ENCODE data around the gene SPTAN1. TPM values are rescaled to one million over a fixed set of nuclear protein-coding genes. Genes with fewer than 3 reads are reported as not detected.
"Not testable (repeated sequence)": the region's sequence is repeated elsewhere in the genome, so short reads cannot be mapped to it uniquely, and the experiment has no call there.

The SPTAN1 gene
- total RNA-seq (109 TPM), polyA plus RNA-seq (136 TPM)
- long read RNA-seq, donor 1, partial matches to known transcripts: 0 of 3 reads
- long read RNA-seq, donor 1, other reads (novel, unspliced or antisense): 0 of 3 reads
- long read RNA-seq, donor 2: 0 reads
- long read RNA-seq, donor 3, full-length matches to known transcripts: 7 of 17 reads
- long read RNA-seq, donor 3, partial matches to known transcripts: 10 of 17 reads
- long read RNA-seq, donor 3, other reads (novel, unspliced or antisense): 0 of 17 reads
- long read RNA-seq, donor 4, full-length matches to known transcripts: 6 of 11 reads
- long read RNA-seq, donor 4, partial matches to known transcripts: 5 of 11 reads
- long read RNA-seq, donor 4, other reads (novel, unspliced or antisense): 0 of 11 reads
- long read RNA-seq, donor 5, full-length matches to known transcripts: 23 of 31 reads
- long read RNA-seq, donor 5, partial matches to known transcripts: 8 of 31 reads
- long read RNA-seq, donor 5, other reads (novel, unspliced or antisense): 0 of 31 reads
- long read RNA-seq, donor 6, transcript SPTAN1-221 (5 exons, 1,503 nt): major isoform, 5 of 30 reads
- long read RNA-seq, donor 6, partial matches to known transcripts: 16 of 30 reads
- long read RNA-seq, donor 6, other reads (novel, unspliced or antisense): 0 of 30 reads
- long read RNA-seq, donor 7, transcript SPTAN1-211 (6 exons, 1,713 nt): major isoform, 6 of 20 reads
- long read RNA-seq, donor 7, partial matches to known transcripts: 12 of 20 reads
- long read RNA-seq, donor 7, other reads (novel, unspliced or antisense): 0 of 20 reads
- long read RNA-seq, donor 8, partial matches to known transcripts: 0 of 3 reads
- long read RNA-seq, donor 8, other reads (novel, unspliced or antisense): 0 of 3 reads
- long read RNA-seq, donor 9, partial matches to known transcripts: 7 of 12 reads
- long read RNA-seq, donor 9, other reads (novel, unspliced or antisense): 0 of 12 reads
- long read RNA-seq, donor 10, full-length matches to known transcripts: 5 of 43 reads
- long read RNA-seq, donor 10, partial matches to known transcripts: 23 of 43 reads
- long read RNA-seq, donor 10, other reads (novel, unspliced or antisense): 15 of 43 reads

DNA sequence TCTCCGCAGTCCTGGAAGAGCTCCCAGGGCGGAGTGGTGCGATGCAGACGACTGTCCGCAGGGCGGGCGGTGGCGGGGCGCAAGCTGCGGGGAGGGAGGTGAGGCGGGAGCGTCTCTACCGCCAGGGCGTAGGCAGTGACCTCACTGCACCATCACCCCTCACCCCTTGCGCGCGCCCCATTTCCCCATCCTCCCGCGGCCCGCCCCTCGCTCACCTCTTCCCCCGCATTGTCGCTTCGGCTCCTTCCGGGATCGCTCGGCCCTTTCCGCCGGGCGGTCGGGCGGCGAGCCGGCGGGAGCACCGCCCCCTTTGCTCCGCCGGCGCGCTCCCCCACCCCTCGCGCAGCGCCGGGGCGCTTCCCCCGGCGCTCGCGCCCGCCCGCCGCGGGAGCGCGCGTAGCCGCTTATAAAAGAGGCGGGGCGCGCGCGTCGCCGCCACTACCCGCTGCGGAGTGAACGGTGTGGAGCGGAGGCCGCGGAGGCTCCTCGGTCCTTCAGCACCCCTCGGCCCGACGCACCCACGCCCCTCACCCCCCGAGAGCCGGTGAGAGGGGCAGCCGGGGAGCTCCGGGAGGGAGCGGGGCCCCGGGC, at the start of gene SPTAN1:
Gene SPTAN1, plus strand, starts transcription at position 435 of the 591 bp plus-strand sequence. CDS start 14,154 bp downstream, outside the sequence.
- Histone ChIP-seq H3K9me3 (ENCODE audit: control insufficient read depth in 2 of 2, insufficient read depth in 1 of 2, low read length in 1 of 2) (no peaks in the 10 kb centered on the region), H3K4me3 (ENCODE audit: low read length in 2 of 2) (peak within 1 kb of the TSS; percentile 74 to 84), H3K4me1 (ENCODE audit: control insufficient read depth in 2 of 2, insufficient read depth in 2 of 2, low read length in 2 of 2) (peaks cover 13 to 38% of the 10 kb centered on the region in 2 donors), H3K36me3 (ENCODE audit: control insufficient read depth in 2 of 2, insufficient read depth in 2 of 2, low read length in 1 of 2) (no peaks in the 10 kb centered on the region), H3K27ac (ENCODE audit: low read depth in 1 of 2, low read length in 1 of 2) (peak within 1 kb of the TSS; percentile 85 to 93), H3K27me3 (ENCODE audit: control insufficient read depth in 2 of 2, insufficient read depth in 1 of 2, low read length in 1 of 2) (no peaks in the 10 kb centered on the region)
- under 1% methylated on average over 81 of the region's 81 CpGs for WGBS
- peak; percentile 78 to 96 (median 91) for DNase-seq (ENCODE audit: low read depth in 6 of 9, low spot score in 9 of 9)

DNA sequence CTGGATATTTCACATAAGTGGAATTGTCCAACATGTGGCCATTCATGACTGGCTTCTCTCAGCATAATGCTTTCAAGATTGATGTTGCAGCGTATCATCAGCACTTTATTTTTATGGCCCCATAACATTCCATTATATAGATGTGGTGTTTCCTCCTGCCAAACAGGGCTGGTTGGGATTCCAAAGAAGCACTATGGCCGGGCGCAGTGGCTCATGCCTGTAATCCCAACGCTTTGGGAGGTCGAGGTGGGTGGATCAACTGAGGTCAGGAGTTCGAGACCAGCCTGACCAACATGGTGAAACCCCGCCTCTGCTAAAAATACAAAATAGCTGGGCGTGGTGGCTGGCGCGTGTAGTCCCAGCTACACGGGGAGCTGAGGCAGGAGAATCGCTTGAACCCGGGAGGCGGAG, 49.0 kb upstream of the SPTAN1 start:
- peaks cover 11 to 12% of the 10 kb centered on the region in 2 donors for H3K4me1 ChIP-seq (ENCODE audit: control insufficient read depth in 2 of 2, insufficient read depth in 2 of 2, low read length in 2 of 2)
- H3K9me3 ChIP-seq (ENCODE audit: control insufficient read depth in 2 of 2, insufficient read depth in 1 of 2, low read length in 1 of 2); DNase-seq (ENCODE audit: low read depth in 6 of 9, low spot score in 9 of 9); H3K4me3 ChIP-seq (ENCODE audit: low read length in 2 of 2); H3K27me3 ChIP-seq (ENCODE audit: control insufficient read depth in 2 of 2, insufficient read depth in 1 of 2, low read length in 1 of 2); H3K27ac ChIP-seq (ENCODE audit: low read depth in 1 of 2, low read length in 1 of 2): not testable (repeated sequence)
- WGBS: 87% methylated on average over 14 of the region's 14 CpGs
- peaks cover 31 to 37% of the 10 kb centered on the region in 2 donors for H3K36me3 ChIP-seq (ENCODE audit: control insufficient read depth in 2 of 2, insufficient read depth in 2 of 2, low read length in 1 of 2)

DNA sequence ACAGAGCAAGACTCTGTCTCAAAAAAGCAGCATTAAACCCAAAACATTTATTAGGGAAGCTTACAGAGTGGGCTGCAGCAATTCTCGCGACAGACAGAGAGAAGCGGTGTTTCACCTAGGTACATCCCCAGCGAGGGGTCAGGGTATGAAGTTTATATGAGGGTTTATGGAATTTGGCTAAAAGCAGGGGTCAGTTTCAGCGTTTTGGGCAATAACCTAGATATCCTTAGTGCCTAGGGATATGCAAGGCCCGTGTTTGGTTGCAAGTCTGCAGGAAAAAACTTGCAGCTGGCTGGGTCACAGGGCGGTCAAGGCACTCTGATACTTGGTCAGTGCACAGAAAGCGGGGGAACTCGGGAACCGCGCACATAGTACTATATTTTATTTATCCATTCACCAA, 48.5 kb upstream of the SPTAN1 start:
- WGBS: 49% methylated on average over 11 of the region's 11 CpGs
- peaks cover 11 to 12% of the 10 kb centered on the region in 2 donors for H3K4me1 ChIP-seq (ENCODE audit: control insufficient read depth in 2 of 2, insufficient read depth in 2 of 2, low read length in 2 of 2)
- H3K27me3 ChIP-seq (ENCODE audit: control insufficient read depth in 2 of 2, insufficient read depth in 1 of 2, low read length in 1 of 2): no peaks in the 10 kb centered on the region
- H3K4me3 ChIP-seq (ENCODE audit: low read length in 2 of 2): peak overlapping the region; percentile 66 to 98
- peak overlapping the region in 1 of 2 donors; percentile 85 for H3K27ac ChIP-seq (ENCODE audit: low read depth in 1 of 2, low read length in 1 of 2)
- H3K9me3 ChIP-seq (ENCODE audit: control insufficient read depth in 2 of 2, insufficient read depth in 1 of 2, low read length in 1 of 2): no peaks in the 10 kb centered on the region
- peaks cover 29 to 35% of the 10 kb centered on the region in 2 donors for H3K36me3 ChIP-seq (ENCODE audit: control insufficient read depth in 2 of 2, insufficient read depth in 2 of 2, low read length in 1 of 2)
- DNase-seq (ENCODE audit: low read depth in 6 of 9, low spot score in 9 of 9): no peak

DNA sequence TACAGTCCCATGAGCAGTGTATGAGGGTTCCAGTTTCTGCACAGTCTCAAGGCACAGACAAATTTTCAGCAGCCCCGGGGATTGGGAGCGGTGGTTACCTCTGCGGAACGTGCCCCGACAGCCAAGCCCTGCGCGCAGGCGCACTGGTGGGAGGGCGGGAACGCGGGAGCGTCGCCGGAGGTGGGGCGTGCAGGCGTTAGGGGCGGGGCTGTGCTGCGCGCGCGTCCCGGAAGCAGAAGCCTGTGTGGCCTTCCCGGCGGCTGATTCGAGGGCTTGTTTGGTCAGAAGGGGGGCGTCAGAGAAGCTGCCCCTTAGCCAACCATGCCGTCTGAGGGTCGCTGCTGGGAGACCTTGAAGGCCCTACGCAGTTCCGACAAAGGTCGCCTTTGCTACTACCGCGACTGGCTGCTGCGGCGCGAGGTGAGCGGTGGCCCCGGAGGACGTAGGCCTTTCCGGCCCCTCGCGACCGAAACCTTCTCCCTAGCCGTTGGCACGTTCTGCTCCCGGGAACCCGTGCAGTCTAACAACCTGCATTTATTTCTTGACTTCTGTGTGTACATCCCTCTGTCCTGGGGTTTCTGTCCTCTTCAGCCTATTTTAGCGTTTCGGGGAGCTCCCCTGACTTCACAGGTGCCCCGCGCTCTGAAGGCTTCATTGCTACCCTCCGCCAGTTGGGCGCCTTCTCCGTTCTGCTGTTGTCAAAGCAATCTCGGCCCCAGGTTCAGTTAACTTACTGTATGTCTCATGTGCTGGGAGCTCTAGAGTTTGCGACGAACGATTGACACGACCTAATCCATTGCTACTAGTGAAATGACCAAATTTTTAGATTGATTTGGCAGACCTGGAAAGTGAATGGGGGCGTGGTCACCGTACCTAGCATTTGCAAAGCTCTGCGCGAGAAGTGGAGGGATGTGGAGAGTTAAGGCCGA, 47.6 kb upstream of the SPTAN1 start, which contains the start of gene GLE1:
Gene GLE1, plus strand, starts transcription at position 235 of the 929 bp plus-strand sequence. Its CDS starts 87 bp downstream, at position 322.
- WGBS: under 1% methylated on average over 64 of the region's 64 CpGs
- Histone ChIP-seq H3K27me3 (ENCODE audit: control insufficient read depth in 2 of 2, insufficient read depth in 1 of 2, low read length in 1 of 2) (no peaks in the 10 kb centered on the region), H3K36me3 (ENCODE audit: control insufficient read depth in 2 of 2, insufficient read depth in 2 of 2, low read length in 1 of 2) (peaks cover 26 to 35% of the 10 kb centered on the region in 2 donors), H3K4me1 (ENCODE audit: control insufficient read depth in 2 of 2, insufficient read depth in 2 of 2, low read length in 2 of 2) (peaks cover 11 to 12% of the 10 kb centered on the region in 2 donors), H3K4me3 (ENCODE audit: low read length in 2 of 2) (peak within 1 kb of the TSS; percentile 66 to 98), H3K9me3 (ENCODE audit: control insufficient read depth in 2 of 2, insufficient read depth in 1 of 2, low read length in 1 of 2) (no peaks in the 10 kb centered on the region), H3K27ac (ENCODE audit: low read depth in 1 of 2, low read length in 1 of 2) (peak within 1 kb of the TSS; percentile 85)
- DNase-seq (ENCODE audit: low read depth in 6 of 9, low spot score in 9 of 9): peak; percentile 70 to 97 (median 94)

DNA sequence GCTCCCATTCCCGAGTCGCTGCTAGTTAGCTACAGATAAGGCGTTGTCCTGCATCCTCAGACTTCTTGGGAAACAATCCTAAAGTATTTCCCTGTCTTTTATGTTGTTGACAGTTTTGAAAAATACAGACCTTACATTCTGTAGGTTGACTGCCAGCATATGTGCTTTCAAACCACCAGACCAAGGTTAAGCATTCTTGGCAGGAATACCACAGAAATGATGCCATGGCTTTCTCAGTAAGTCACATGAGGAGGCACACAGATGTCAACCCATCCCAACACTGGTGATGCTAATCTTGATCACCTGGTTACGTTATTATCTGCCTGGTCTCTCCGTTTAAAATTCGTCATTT, 47.0 kb upstream of the SPTAN1 start:
- H3K4me1 ChIP-seq (ENCODE audit: control insufficient read depth in 2 of 2, insufficient read depth in 2 of 2, low read length in 2 of 2): peaks cover 11 to 12% of the 10 kb centered on the region in 2 donors
- H3K9me3 ChIP-seq (ENCODE audit: control insufficient read depth in 2 of 2, insufficient read depth in 1 of 2, low read length in 1 of 2): no peaks in the 10 kb centered on the region
- peak overlapping the region; percentile 82 to 85 for H3K27ac ChIP-seq (ENCODE audit: low read depth in 1 of 2, low read length in 1 of 2)
- H3K36me3 ChIP-seq (ENCODE audit: control insufficient read depth in 2 of 2, insufficient read depth in 2 of 2, low read length in 1 of 2): peaks cover 26 to 35% of the 10 kb centered on the region in 2 donors
- 46% methylated on average over 6 of the region's 6 CpGs for WGBS
- H3K27me3 ChIP-seq (ENCODE audit: control insufficient read depth in 2 of 2, insufficient read depth in 1 of 2, low read length in 1 of 2): no peaks in the 10 kb centered on the region
- DNase-seq (ENCODE audit: low read depth in 6 of 9, low spot score in 9 of 9): no peak
- peak overlapping the region; percentile 66 to 98 for H3K4me3 ChIP-seq (ENCODE audit: low read length in 2 of 2)

DNA sequence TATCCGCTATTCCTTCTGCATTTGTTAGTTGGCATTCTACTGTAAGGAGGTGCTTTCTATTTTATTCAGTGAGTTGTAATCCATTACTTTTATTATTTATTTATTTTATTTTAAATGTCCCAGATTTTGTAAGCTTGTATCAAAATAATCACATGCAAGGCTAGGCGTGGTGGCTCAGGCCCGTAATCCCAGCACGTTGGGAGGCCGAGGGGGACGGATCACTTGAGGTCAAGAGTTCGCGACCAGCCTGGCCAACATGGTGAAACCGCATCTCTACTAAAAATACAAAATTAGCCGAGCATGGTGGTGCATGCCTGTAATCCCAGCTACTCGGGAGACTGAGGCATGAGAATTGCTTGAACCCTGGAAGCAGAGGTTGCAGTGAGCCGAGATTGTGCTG, 46.5 kb upstream of the SPTAN1 start:
- not testable (repeated sequence) for DNase-seq (ENCODE audit: low read depth in 6 of 9, low spot score in 9 of 9)

DNA sequence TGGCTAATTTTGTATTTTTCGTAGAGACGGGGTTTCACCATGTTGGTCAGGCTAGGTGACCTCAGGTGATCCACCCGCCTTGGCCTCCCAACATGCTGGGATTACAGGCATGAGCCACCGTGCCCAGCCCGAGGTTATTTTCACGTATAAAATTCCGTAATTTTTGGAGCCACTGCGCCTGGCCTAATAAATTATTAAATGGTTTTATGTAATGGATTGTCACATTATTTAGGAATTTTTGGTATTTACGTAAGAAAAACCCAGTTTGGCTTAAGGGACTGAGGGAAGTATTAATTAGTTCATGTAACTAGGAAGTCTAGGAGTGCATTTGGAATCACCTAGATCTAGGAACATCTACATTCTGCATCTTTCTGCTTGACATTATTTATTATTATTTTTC, 39.6 kb upstream of the SPTAN1 start:
- Histone ChIP-seq H3K4me3 (ENCODE audit: low read length in 2 of 2) (no peak overlapping the region), H3K27me3 (ENCODE audit: control insufficient read depth in 2 of 2, insufficient read depth in 1 of 2, low read length in 1 of 2) (no peaks in the 10 kb centered on the region), H3K36me3 (ENCODE audit: control insufficient read depth in 2 of 2, insufficient read depth in 2 of 2, low read length in 1 of 2) (peaks cover 35 to 64% of the 10 kb centered on the region in 2 donors), H3K4me1 (ENCODE audit: control insufficient read depth in 2 of 2, insufficient read depth in 2 of 2, low read length in 2 of 2) (no peaks in the 10 kb centered on the region), H3K27ac (ENCODE audit: low read depth in 1 of 2, low read length in 1 of 2) (no peak overlapping the region), H3K9me3 (ENCODE audit: control insufficient read depth in 2 of 2, insufficient read depth in 1 of 2, low read length in 1 of 2) (no peaks in the 10 kb centered on the region)
- no peak for DNase-seq (ENCODE audit: low read depth in 6 of 9, low spot score in 9 of 9)
- 97% methylated on average over 9 of the region's 9 CpGs for WGBS

More for the DNA sequence above, 46.5 kb upstream of the SPTAN1 start:
- not testable (repeated sequence) for H3K27me3 ChIP-seq (ENCODE audit: control insufficient read depth in 2 of 2, insufficient read depth in 1 of 2, low read length in 1 of 2); H3K9me3 ChIP-seq (ENCODE audit: control insufficient read depth in 2 of 2, insufficient read depth in 1 of 2, low read length in 1 of 2); H3K4me3 ChIP-seq (ENCODE audit: low read length in 2 of 2); H3K27ac ChIP-seq (ENCODE audit: low read depth in 1 of 2, low read length in 1 of 2)
- Histone ChIP-seq H3K4me1 (ENCODE audit: control insufficient read depth in 2 of 2, insufficient read depth in 2 of 2, low read length in 2 of 2) (peaks cover 11 to 12% of the 10 kb centered on the region in 2 donors), H3K36me3 (ENCODE audit: control insufficient read depth in 2 of 2, insufficient read depth in 2 of 2, low read length in 1 of 2) (peaks cover 24 to 35% of the 10 kb centered on the region in 2 donors)
- WGBS: 97% methylated on average over 12 of the region's 12 CpGs

DNA sequence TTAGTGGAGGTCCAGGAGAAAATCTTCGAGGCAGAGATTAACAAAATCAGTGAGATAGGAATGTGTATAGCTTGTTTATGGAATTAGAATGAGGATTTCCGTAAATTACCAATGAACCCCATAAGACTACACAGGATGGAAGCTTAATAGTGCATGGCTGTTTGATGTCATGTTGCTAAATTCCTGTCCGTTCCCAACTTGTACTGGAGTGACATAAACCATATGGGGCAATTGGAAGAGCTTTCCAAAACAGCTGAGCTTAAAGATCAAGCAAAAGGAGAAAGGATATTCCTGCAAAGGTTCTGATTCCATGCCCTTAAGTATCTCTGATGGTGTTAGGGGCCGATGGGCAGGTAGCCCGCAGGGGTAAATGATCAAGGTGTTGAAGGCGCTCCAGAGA, 30.4 kb upstream of the SPTAN1 start:
- H3K36me3 ChIP-seq (ENCODE audit: control insufficient read depth in 2 of 2, insufficient read depth in 2 of 2, low read length in 1 of 2): peaks cover 58 to 73% of the 10 kb centered on the region in 2 donors

More for the DNA sequence above, 30.4 kb upstream of the SPTAN1 start:
- H3K4me1 ChIP-seq (ENCODE audit: control insufficient read depth in 2 of 2, insufficient read depth in 2 of 2, low read length in 2 of 2): no peaks in the 10 kb centered on the region
- no peak overlapping the region for H3K4me3 ChIP-seq (ENCODE audit: low read length in 2 of 2)
- WGBS: over 99% methylated on average over 6 of the region's 6 CpGs
- no peaks in the 10 kb centered on the region for H3K9me3 ChIP-seq (ENCODE audit: control insufficient read depth in 2 of 2, insufficient read depth in 1 of 2, low read length in 1 of 2)
- H3K27ac ChIP-seq (ENCODE audit: low read depth in 1 of 2, low read length in 1 of 2): no peak overlapping the region
- no peaks in the 10 kb centered on the region for H3K27me3 ChIP-seq (ENCODE audit: control insufficient read depth in 2 of 2, insufficient read depth in 1 of 2, low read length in 1 of 2)
- no peak for DNase-seq (ENCODE audit: low read depth in 6 of 9, low spot score in 9 of 9)
